ENCODE data around the gene PRKCD. TPM values are rescaled to one million over a fixed set of nuclear protein-coding genes. Genes with fewer than 3 reads are reported as not detected.

Gene PRKCD
- total and polyA plus RNA-seq, 7 donors = 3.5 to 169 (median 12.1) TPM

GRCh38 chr3:53236112-53236841 is 75.3 kb downstream of the PRKCD start:
- H3K4me3 ChIP-seq = no peak overlapping the region
- intact Hi-C loops (cut with DNase I) = no loop called here
- peak; percentile 86 for DNase-seq
- no peaks in the 10 kb centered on the region for H3K9me3 ChIP-seq
- H3K4me1 ChIP-seq = peaks cover 0 to 58% (median 40%) of the 10 kb centered on the region in 4 donors
- TF ChIP-seq CTCF (IDR thresholded peaks at IDR 0.05) (no peak), POLR2AphosphoS5 (IDR thresholded peaks at IDR 0.05) (peak in 1 of 4 donors; percentile 42), POLR2A (IDR thresholded peaks at IDR 0.05) (no peak), EP300 (IDR thresholded peaks at IDR 0.05) (no peak)
- H3K36me3 ChIP-seq = peaks cover 72 to 100% (median 74%) of the 10 kb centered on the region in 4 donors
- H3K27ac ChIP-seq = peak overlapping the region; percentile 67 to 77 (median 72)
- 56 to 63% methylated on average over 9 of the region's 9 CpGs for WGBS, 2 donors
- no peaks in the 10 kb centered on the region for H3K27me3 ChIP-seq

- Histone ChIP-seq H3K36me3 (peaks cover 63 to 89% (median 64%) of the 10 kb centered on the region in 4 donors), H3K4me1 (peaks cover 0 to 78% (median 49%) of the 10 kb centered on the region in 4 donors), H3K9me3 (no peaks in the 10 kb centered on the region), H3K27ac (peak overlapping the region; percentile 27 to 77 (median 50)), H3K4me3 (no peak overlapping the region), H3K27me3 (no peaks in the 10 kb centered on the region)
- 57 to 82% methylated on average over 6 of the region's 6 CpGs for WGBS, 2 donors
- DNase-seq = no peak
- TF ChIP-seq EP300 (IDR thresholded peaks at IDR 0.05) = no peak
- intact Hi-C loops (cut with DNase I) = no loop called here
Observed at GRCh38 chr3:53238051-53238850, 77.2 kb downstream of the PRKCD start.

- H3K27me3 ChIP-seq = no peaks in the 10 kb centered on the region
- peaks cover 57 to 83% (median 57%) of the 10 kb centered on the region in 4 donors for H3K36me3 ChIP-seq
- WGBS, 2 donors = 67 to 89% methylated on average over 4 of the region's 4 CpGs
- no peak overlapping the region for H3K4me3 ChIP-seq
- peaks cover 0 to 84% (median 56%) of the 10 kb centered on the region in 4 donors for H3K4me1 ChIP-seq
- H3K27ac ChIP-seq = peak overlapping the region; percentile 27 to 77 (median 48)
- H3K9me3 ChIP-seq = no peaks in the 10 kb centered on the region
- DNase-seq = no peak
- TF ChIP-seq CTCF (IDR thresholded peaks at IDR 0.05) (no peak), POLR2AphosphoS5 (IDR thresholded peaks at IDR 0.05) (no peak), EP300 (IDR thresholded peaks at IDR 0.05) (no peak), POLR2A (IDR thresholded peaks at IDR 0.05) (no peak)
- intact Hi-C loops (cut with DNase I) = no loop called here
Observed at GRCh38 chr3:53238886-53239285, 77.9 kb downstream of the PRKCD start.

- H3K27me3 ChIP-seq = no peaks in the 10 kb centered on the region
- 85 to 86% methylated on average over 5 of the region's 5 CpGs for WGBS, 2 donors
- no peak overlapping the region for H3K4me3 ChIP-seq
- peak overlapping the region; percentile 16 to 77 (median 28) for H3K27ac ChIP-seq
- intact Hi-C loops (cut with DNase I) = no loop called here
- H3K9me3 ChIP-seq = no peaks in the 10 kb centered on the region
- H3K4me1 ChIP-seq = peaks cover 0 to 93% (median 65%) of the 10 kb centered on the region in 4 donors
- TF ChIP-seq POLR2A (IDR thresholded peaks at IDR 0.05) (no peak), EP300 (IDR thresholded peaks at IDR 0.05) (no peak), CTCF (IDR thresholded peaks at IDR 0.05) (no peak), POLR2AphosphoS5 (IDR thresholded peaks at IDR 0.05) (no peak)
- H3K36me3 ChIP-seq = peaks cover 48 to 74% (median 49%) of the 10 kb centered on the region in 4 donors
- no peak for DNase-seq
Observed at GRCh38 chr3:53239800-53240199, 78.8 kb downstream of the PRKCD start.

All from sigmoid colon (tissue), 7 donors.